ENCODE measurements around the gene DOCK1.
"Not testable (repeated sequence)": the region's sequence is repeated elsewhere in the genome, so short reads cannot be mapped to it uniquely, and the experiment has no call there.

DOCK1 gene

GRCh38 chr10:126926568-126926967 is 21.3 kb downstream of the DOCK1 start:
- DNase-seq = no peak

- no peak for DNase-seq
These were observed 22.6 kb downstream of the DOCK1 start for GRCh38 chr10:126927799-126928198.

DNA sequence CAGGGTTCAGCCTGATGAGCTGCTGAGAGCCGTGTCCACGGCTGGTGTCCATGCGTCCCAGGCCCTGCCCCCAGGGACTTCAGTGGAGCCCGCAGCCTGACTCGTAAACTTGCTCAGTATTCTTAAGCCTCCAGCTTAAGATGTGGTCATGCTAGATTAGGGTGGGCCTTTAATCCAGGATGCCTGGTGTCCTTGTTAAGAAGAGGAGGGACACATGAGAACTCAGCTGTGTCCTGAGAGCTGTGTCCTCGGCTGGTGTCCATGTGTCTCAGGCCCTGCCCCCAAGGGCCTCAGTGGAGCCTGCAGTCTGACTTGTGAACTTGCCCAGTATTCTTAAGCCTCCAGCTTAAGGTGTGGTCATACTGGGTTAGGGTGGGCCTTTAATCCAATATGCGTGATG is 23.0 kb downstream of the DOCK1 start:
- no peak for DNase-seq

DNA sequence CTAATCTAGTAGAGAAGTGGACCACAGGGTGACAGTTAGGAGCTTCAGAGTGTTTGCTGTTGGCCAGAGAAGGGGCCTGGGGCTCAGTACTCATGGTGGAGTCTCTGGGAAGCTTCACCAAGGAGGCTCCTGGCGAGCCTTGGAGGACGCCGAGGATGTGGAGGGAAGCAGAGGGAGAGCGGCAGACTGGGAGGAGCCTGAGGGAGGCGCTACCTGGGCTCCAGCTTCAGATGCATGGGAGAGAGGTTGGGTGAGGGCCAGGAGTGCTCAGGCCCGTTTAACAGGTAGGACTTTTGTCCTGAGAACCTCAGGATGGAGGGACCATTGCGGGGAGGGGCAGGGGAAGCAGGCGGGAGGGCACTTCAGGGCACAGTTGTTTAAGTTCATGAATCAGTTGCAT is 24.2 kb downstream of the DOCK1 start:
- no peak for DNase-seq

DNA sequence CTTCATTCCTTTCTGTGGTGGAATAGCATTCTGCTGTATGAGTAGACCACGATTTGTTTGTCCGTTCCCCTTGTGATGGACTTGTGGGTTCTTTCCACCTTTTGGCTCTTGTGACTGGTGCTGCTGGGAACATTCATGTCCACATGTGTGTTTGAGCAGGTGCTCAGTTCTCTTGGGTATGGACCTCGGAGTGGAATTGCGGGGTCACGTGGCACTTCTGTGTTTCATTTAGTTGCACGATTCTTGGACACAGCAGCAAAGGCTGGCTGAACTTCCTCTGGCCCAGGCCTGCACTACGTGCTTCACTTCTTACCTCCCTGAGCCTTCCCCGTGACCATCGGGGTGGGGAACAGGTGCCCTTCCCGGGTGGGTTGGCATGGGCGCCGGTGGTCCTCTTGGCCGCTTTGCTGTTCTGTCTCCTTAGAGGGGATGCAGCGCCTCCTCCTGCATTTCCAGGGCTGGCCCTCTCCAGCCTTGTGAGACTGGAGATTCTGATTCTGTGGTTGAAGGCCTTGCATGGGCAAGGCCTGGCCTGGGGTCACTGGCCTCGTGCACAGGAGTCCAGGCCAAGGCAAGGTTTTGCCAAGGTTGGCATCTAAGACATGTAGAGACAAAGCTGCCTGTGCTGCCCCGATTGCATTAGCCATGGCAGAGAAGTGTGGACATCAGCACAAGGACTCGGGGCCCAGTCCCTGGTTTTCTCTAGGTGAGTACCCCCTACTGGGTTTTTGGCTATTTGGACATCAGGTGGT is 25.1 kb downstream of the DOCK1 start:
- no peak for DNase-seq

DNA sequence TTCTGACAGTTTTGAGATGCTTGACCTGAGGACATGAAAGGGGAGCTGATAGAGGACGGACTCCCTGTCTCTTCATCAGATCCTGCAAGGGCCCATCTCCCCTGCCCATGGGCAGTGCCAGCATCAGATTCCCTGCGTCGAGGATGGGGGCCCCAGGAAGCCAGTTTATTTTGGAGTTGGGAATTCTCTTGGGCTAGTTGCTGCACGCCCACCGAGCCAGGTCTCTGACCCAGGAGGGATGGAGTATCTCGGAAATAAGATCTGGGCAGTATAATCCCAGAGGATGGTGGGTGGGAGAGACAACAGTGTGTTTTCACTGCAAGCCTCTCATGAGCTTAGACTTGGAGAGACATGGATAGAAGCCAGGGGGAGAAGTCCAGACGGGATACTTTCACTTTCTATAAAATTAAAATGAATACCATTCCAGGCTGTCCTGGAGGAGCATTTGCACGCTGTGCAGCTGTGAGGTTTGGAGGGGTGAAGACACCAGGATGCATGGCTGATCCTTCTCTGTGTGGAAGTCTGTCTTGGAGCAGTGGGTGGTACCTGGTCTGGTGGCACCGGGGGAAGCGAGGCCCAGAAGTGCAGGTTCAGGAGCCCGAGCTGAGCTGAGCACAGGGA is 25.8 kb downstream of the DOCK1 start:
- peak; percentile 58 for DNase-seq

DNA sequence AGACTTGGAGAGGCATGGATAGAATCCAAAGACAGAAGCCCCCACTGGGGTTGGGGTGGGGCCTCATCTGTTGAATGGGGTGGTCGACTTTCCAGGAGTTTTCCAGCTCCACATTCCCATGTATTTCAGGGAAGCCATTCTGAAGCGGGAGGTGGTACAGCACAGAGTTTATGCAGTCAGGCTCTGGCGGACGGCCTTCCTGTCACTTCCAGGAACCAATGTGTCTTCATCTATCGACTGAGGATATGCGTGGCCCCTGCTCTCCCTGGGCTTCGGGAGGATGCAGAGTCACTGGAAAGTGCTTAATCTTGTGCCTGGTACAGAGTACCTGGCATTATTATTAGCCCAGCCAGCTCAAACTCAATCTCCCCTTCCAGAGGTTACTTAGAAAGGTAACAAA is 26.3 kb downstream of the DOCK1 start:
- DNase-seq = no peak

DNA sequence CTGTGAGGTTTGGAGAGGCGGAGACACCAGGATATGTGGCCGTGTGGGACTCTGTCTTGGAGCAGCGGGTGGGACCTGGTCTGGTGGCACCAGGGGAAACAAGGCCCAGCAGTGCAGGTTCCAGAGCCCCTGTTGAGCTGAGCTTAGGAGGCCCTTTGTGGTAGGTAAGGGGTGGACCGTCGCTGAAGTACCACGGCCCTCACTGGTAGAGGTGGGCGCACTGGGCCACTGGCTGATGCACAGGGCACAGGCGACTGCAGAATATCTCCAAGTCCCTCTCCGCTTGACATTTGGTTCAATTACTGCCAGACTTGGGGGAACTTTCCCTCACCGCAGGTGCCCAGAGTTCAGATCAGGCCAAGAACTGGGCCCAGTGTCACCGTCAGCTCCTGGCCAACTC is 27.3 kb downstream of the DOCK1 start:
- no peak for DNase-seq

GRCh38 chr10:126933116-126933515 is 27.9 kb downstream of the DOCK1 start:
- no peak for DNase-seq

DNA sequence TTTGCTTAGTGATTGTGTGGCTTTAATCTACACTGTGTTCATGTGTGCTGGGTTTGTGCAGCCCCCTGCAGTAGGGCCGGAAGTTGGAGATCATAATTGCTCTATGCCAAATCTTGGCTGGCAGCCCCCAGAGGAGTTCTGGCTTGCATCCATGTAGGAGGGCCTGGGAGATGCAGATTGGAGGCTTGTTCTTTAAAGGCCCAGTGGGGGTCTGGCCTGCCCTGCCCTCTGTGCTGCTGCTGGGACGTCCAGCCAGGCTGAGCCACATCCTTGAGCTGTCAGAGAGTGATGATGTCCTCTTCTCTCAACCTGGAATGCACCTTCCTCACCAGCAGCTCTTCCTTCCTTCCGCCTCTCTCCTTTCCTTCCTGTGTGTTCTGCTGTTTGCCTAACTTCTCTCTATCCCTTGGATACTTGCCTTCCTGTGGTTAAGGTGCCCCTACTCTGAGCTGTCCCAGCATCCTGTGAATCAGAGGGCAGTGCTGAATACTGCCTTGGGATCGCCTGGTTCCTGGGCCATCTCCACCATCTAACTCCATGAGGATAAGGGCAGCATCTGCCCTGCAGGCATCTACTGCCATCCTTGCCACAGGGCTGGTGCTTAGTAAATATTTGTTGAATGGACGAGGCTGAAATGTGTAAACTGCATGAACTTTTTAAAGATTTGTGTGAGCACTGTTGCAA is 30.2 kb downstream of the DOCK1 start:
- peak; percentile 44 for DNase-seq

DNA sequence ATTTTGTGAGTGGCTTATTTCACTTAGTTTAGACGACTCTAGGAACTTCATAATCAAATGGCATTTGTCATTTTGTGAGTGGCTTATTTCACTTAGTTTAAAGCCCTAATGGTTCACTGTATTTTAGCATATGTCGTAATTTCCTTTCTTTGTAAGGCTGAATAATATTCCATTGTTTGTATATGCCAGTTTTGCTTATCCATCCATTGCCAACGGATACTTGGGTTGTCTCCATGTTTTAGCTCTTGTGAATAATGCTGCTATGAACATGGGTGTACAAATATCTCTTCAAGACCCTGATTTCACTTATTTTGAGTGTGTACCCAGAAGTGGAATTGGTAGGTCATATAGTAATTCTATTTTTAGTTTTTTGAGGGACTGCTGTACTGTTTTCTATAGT is 31.8 kb downstream of the DOCK1 start:
- no peak for DNase-seq

DNA sequence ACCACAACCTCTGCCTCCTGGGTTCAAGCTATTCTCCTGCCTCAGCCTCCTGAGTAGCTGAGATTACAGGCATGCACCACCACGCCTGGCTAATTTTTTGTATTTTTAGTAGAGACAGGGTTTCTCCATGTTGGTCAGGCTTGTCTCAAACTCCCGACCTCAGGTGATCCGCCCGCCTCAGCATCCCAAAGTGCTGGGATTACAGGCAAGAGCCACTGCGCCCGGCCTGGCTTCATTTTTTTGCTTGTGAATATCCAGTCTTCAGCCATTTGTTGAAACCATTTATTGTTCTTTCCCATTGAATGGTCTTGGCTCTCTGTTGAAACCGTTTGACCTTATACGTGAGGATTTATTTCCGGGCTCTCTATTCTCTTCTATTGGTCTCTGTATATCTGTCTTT is 32.9 kb downstream of the DOCK1 start:
- not testable (repeated sequence) for DNase-seq

DNA sequence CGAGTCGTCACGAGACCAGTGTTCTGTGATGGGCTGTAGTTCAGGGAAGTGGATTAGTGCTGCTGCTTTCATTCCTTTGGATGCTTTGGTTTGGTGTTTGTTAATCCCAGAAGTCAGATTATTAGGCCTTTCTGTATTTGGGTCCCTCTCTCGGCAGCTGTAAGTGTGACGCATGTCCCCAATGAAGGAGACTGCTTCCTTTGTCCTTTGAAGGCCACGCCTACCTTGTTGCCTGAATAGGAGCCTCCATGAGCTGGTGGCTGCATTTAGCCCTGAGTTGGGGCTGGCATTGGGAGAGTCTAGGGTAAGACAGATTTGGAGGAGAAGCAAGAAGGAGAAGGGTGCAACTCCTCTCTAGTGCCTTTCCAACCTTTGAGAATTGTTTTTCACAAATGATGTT is 34.5 kb downstream of the DOCK1 start:
- no peak for DNase-seq

DNA sequence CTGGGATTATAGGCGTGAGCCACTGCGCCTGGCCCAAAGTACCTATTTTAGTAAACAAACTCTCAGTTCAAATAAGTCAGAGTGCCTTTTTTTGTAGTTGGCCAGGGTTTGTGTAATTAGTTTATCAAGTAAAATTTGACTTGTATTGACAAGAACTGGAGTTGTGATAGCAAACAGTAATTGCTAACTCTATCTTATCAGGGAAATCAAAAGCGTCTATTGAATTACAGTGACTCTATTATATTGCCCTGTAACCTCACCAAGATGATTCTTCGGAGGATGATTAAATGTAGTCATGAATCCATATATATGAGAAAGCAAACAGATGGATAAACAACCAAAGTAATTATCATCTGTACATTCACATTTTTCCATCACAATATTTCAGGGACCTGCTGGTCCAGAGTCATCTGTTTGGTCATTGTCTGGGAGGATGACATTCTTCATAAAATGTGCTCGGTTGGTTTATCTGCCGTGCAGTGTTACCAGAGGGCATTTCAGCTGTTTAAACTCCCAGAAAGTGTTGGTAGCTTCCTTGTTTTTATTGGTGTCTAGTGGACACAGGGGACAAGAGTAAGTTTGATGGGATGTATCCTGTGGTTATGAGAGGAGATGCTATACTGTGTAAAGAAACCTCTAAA is 35.6 kb downstream of the DOCK1 start:
- DNase-seq = no peak

DNA sequence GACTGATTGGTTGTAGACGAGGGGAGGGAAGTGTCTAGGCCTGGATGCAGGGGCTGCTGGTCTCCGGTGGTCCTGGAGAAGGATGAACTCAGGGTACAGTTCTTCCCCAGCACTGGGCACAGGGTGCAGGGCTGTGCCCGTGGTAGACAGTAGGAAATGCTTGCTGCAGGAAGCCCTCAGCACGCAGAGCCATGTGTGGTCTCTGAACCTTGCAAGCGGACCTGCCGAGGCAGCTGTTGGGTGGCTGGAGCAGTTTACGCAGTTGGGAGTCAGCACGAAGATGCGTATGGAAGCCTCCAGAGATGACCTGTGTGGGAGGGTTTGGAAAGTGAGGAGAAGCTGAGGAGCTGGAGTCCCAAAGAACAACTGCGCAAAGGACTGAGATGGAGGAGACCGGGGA is 39.0 kb downstream of the DOCK1 start:
- DNase-seq = no peak

GRCh38 chr10:126945351-126946030 is 40.3 kb downstream of the DOCK1 start:
- no peak for DNase-seq

- DNase-seq = no peak
These were observed 41.5 kb downstream of the DOCK1 start for GRCh38 chr10:126946746-126947145.

DNA sequence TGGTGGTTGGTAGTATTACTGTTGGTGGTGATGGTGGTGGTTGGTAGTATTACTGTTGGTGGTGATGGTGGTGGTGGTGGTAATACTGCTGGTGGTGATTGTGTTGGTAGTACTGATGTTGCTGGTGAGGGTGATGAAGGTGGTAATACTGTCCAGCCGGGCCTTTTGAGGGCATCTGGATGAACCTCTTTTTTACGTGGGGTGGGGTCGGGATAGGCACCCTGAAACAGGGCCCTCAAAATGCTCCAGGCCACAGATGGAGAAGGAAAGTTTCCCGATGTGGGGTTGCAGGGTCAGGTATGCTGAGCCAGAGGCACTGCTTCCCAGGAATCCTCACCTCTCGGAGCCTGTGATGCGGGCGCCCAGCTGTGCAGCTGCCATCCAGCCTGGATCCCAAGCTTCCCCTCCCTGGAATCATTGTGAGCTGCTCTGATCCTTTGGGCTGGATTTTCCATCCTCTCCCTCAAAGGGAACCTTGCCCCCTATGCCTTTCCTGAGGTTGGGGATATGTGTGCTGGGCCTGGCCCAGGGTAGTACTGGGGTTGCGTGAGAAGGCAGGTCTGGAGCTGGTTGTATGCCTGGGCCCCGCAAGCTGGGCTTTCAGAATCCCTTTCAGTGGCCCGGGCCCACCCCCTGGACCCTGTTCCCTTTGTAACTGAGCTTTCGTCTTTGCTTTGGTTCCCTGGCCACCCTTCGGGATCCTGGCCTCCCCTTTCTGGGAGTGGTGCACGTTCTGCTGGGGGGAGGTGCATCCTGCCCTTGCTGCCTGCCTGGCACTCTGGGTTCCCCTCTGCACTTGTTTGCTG is 43.3 kb downstream of the DOCK1 start:
- DNase-seq = no peak

DNA sequence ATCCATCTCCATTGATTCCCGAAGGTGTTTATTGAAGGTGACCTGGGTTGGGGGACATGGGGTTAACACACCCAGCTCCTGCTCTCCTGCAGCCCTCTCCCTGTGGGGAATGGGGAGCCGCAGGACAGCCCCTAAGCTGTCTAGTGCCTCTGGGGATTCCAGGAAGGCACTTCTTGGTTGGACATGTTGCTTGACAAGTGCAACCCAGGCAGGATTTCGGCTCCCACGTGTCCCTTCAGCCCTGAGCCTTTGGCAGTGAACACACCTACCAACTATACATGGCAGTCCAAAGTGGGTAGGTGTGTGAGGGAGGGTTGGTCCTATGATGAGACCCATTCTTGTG is 43.9 kb downstream of the DOCK1 start:
- DNase-seq = no peak

DNA sequence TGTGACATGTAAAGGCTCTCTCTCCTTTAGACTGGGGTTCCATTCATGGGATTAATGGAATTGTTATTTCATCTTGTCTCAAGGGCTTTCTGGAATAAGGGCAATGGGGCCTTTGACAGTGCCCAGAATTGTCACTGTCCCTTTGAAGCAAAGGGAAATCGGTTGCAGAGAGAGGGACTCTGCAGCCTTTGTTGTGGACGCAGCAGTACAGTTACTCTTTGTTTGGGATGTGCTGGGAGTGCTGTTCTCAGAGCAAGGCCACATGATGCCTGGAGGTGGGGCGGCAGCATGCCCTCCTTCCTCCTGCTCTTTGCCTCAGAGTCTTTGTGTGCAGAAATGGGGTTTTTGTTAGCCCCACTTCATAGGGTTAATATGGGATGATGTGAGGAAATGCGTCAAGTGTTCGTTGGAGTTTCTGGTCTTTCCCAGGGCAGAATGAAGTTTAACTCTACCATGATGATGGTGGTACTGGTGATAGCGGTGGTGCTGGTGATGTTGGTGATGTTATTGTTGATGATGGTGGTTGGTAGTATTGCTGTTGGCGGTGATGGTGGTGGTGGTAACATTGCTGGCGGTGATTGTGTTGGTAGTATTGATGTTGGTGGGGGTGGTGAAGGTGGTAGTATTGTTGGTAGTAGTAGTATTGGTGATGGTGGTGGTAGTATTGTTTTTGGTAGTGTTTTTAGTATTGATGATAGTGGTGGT is 45.3 kb downstream of the DOCK1 start:
- no peak for DNase-seq

DNA sequence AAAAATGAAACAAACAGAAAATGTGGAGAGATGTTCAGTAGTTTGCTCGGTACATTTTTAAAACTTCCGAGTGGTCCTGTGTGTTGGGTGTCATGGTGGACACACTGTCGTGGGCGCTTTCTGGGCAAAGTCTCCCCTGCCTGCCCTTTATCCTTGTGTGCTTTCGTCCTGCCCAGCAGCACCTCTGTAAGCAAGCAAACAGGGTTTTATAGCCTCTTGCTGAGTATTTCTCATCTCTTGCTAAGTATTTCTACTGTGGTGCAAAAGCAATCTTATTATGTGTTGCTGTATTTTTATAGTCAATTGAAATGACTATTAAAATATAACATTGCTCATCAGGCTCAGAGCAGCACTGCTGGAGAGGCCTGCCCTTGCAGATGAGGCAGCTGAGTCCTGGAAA is 48.7 kb downstream of the DOCK1 start:
- DNase-seq = no peak

DNA sequence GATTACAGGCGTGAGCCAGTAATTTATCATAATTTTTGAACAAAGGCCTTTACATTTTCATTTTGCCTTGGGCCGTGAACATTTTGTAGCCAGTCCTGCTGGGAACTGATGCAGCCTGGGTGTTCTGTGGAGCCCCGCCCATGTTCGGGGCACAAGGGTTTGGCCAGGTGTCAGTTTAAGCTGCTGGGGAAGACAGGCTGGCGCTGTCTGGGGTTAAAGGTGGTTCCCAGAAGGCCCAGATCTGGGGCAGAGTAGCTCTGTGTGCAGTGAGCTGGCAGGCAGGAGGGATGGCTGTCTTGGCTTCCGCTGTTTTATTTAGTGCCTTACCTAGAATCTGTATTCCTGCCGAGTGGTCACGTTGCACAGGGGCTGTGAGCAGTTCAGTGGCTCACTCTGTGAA is 50.2 kb downstream of the DOCK1 start:
- no peak for DNase-seq
